GM12873 (cell line): Measurements from ENCODE around the gene AMBP.

Experiments
- TF ChIP-seq, protein P1 (sequence below): IDR thresholded peaks from 2 replicates; pipeline ENCODE4 v1.5.1; 2012; ENCODE audit warnings: low read depth, mild to moderate bottlenecking, moderate library complexity, low read length, control low read depth; ENCODE audit not compliant: insufficient read depth; ENCODE audit errors: missing control alignments

AMBP gene

GRCh38 chr9:114072184-114073140 is 5.6 kb downstream of the AMBP start:
- TF ChIP-seq, protein P1, sequence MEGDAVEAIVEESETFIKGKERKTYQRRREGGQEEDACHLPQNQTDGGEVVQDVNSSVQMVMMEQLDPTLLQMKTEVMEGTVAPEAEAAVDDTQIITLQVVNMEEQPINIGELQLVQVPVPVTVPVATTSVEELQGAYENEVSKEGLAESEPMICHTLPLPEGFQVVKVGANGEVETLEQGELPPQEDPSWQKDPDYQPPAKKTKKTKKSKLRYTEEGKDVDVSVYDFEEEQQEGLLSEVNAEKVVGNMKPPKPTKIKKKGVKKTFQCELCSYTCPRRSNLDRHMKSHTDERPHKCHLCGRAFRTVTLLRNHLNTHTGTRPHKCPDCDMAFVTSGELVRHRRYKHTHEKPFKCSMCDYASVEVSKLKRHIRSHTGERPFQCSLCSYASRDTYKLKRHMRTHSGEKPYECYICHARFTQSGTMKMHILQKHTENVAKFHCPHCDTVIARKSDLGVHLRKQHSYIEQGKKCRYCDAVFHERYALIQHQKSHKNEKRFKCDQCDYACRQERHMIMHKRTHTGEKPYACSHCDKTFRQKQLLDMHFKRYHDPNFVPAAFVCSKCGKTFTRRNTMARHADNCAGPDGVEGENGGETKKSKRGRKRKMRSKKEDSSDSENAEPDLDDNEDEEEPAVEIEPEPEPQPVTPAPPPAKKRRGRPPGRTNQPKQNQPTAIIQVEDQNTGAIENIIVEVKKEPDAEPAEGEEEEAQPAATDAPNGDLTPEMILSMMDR: no peak

DNA sequence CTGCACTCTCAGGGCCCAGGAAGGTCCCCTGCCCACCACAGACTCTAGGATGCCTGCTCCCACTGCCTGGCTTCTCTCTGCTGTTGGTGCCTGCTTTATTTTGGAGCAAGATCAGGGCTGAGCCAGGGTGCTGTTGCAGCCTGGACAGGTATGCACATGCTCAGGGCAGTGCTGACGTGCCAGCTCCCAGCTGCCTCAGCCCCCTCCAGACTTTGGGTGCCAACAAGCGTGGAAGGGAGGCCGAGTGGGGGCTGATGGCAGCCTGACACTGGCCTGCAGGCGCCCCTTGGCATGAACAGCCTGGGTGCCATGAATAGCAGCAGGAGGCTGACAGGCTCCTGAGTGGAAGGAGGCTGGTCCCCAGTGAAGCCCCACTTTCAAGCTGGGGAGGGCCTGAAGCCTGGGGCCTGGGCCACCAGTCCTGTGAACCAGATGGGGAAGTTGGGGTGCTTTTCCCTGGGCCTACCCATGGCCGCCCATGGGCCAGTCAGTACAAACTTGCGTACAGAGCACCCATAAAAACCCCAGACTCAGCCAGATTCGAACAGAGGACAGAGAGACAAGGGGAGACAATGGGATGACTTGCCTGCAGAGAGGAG is 6.8 kb downstream of the AMBP start:
- TF ChIP-seq, protein P1: no peak

DNA sequence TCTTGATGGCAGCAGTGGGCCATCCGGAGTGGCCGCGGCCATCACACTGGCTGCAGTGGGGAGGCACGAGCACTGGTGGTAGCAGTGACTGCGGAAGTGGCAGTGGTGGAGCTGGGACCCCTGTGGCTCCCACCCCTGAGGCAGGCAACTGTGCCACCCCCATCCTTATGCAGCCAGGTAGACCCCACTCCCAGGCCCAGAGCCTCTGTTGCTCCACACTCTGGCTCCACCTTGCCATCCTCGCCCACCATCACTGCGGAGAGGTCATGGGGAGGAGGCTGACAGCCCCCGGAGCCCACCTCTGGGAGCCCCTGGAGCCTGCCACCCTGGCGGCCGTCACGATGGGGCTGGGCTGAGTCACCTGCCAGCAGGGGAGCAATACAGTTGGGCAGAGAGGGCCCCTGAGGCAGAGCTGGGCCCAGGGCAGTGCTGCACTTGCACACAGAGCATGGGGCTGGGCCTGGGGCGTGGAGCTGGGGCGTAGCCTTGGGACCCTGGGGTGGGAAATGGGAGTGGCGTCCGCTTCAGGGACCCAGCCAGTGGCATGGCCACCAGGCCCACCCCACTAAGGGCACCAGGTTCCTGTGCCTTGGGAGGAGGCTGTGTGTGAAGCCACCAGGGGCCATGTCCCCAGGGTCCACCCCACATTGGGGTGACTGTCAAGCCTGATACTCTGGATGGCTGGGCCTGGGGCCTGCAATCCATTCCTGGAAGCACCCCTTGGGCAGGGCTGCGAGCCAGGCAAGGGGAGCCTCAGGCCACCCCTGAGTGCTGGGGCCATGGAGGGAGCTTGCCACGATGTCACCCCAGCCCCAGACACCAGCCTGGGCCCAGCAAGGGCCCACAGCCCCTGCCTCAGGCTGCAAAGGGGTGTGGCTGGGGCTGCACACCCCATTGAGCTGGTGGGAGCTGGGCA is 7.7 kb downstream of the AMBP start:
- TF ChIP-seq, protein P1: no peak

DNA sequence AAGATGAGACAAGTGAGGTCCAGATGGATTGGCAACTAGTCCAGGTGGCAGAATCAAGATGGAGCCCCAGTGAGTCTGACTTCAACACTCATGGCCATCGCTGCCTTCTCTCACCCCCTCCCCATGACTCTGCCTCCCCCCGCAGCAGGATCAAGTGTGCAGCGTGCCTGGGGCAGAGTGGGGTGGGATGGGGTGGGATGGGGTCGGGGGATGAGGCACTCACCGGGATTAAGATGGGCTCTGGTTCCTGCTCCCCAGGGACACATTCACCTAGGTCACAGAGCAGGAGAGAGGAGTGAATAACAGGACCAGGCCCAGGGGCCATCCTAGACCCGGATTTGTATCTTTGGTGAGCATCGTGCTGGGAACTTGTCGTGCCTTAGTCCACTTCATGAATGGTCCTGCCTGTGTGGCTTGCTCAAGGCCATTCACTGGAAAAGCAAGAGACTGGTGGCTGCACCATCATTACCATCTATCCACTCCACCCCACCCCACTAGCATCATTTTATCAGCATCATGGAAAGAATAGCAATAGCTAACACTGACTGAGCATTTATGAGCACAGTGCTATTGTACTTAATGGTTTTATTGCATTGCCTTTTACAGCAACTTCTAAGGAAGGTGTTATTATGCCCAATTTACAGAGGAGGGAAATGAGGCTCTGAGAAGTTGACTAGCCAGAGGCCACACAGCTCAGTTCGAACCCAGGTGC is 8.5 kb downstream of the AMBP start:
- TF ChIP-seq, protein P1: no peak

DNA sequence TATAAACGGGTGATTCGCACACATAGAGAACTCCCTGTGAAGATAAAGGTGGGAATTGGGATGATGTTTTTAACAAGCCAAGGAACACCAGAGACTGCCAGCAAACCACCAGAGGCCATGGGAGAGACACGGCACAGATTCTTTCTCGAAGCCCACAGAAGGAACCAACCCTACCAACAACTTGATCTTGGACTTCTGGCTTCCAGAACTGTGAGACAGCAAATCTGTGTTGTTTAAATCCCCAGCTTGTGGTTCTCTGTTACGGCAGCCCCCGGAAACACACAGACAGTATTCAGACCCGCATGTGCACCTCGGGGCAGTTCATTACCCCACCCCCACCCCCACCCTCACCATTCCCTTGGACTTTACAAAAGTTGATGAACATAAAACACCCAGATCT is 12.8 kb downstream of the AMBP start:
- TF ChIP-seq, protein P1: no peak

GRCh38 chr9:114061830-114062474 is 16.1 kb downstream of the AMBP start:
- TF ChIP-seq, protein P1: no peak
